HEK293 (cell line): ENCODE data around the gene NDUFB10.

Experiments
- CTCF ChIA-PET: fragments of 350-600 bp; formaldehyde crosslinking; extraction: SDS; loops from one replicate; lab custom pipeline; 2021; ENCODE audit warnings: antibody characterized with exemption; lab: Yijun Ruan, JAX
- POLR2A ChIA-PET: fragments of 300-600 bp; formaldehyde crosslinking; extraction: SDS; loops from one replicate; lab custom pipeline; 2020; ENCODE audit warnings: antibody characterized with exemption, inconsistent platforms; lab: Yijun Ruan, JAX
- H3K27ac ChIP-seq: fragments of 200-500 bp; sonication (Bioruptor generic); 2 replicates; pipeline ENCODE4 v1.5.1; 2014; ENCODE audit warnings: low read depth, low read length, control low read depth, inconsistent platforms; ENCODE audit errors: extremely low read depth
- H3K36me3 ChIP-seq, 2 experiments: fragments of 200-500 bp in 1 of 2; sonication (Bioruptor generic) in 1 of 2; 1 replicate in 1 of 2; 2 replicates in 1 of 2; pipeline ENCODE4 v1.5.1; 2014 to 2017; ENCODE audit warnings: inconsistent platforms in 2 of 2, low read length in 2 of 2; ENCODE audit not compliant: control insufficient read depth in 2 of 2, insufficient read depth in 1 of 2
- H3K4me1 ChIP-seq: fragments of 200-500 bp; sonication (Bioruptor generic); 2 replicates; pipeline ENCODE4 v1.5.1; 2014; ENCODE audit warnings: mild to moderate bottlenecking, low read length, inconsistent platforms; ENCODE audit not compliant: control insufficient read depth, insufficient read depth
- H3K4me3 ChIP-seq: 2 replicates; pipeline ENCODE4 v1.5.1; 2011; ENCODE audit warnings: low read depth, mild to moderate bottlenecking, control low read depth, low read length, moderate library complexity
- H3K9me3 ChIP-seq: fragments of 200-500 bp; sonication (Bioruptor generic); 2 replicates; pipeline ENCODE4 v1.5.1; 2014; ENCODE audit warnings: low read depth, low read length, inconsistent platforms; ENCODE audit not compliant: control insufficient read depth, insufficient read depth
- BCL11A ChIP-seq: fragments of 450-650 bp; formaldehyde crosslinking; IDR thresholded peaks from 2 replicates; pipeline ENCODE4 v1.5.1; 2016; ENCODE audit warnings: low read depth, missing biosample characterization, missing genetic modification characterization
- BCL11B ChIP-seq: fragments of 450-650 bp; formaldehyde crosslinking; IDR thresholded peaks from 2 replicates; pipeline ENCODE4 v1.5.1; 2016; ENCODE audit warnings: low read depth, missing biosample characterization, missing genetic modification characterization
- BCL6B ChIP-seq: fragments of 450-650 bp; formaldehyde crosslinking; IDR thresholded peaks from 2 replicates; pipeline ENCODE4 v1.5.1; 2017; ENCODE audit warnings: missing biosample characterization, missing genetic modification characterization
- GLI2 ChIP-seq: fragments of 450-650 bp; formaldehyde crosslinking; IDR thresholded peaks from 2 replicates; pipeline ENCODE4; 2017; ENCODE audit warnings: missing biosample characterization, missing genetic modification characterization, low read depth, borderline replicate concordance
- IKZF3 ChIP-seq: fragments of 450-650 bp; IDR thresholded peaks from 2 replicates; pipeline ENCODE4 v1.5.0; 2018; ENCODE audit warnings: missing biosample characterization, mild to moderate bottlenecking, missing genetic modification characterization, moderate library complexity
- SALL2 ChIP-seq: fragments of 450-650 bp; formaldehyde crosslinking; IDR thresholded peaks from 2 replicates; pipeline ENCODE4 v1.5.0; 2017; ENCODE audit warnings: missing biosample characterization, mild to moderate bottlenecking, missing genetic modification characterization, borderline replicate concordance
- TRIM28 ChIP-seq: IDR thresholded peaks from 2 replicates; pipeline ENCODE4 v1.6.1; 2011; ENCODE audit warnings: low read length, control low read depth, borderline replicate concordance
- ZBTB21 ChIP-seq: fragments of 450-650 bp; formaldehyde crosslinking; IDR thresholded peaks from 2 replicates; pipeline ENCODE4 v1.5.1; 2017; ENCODE audit warnings: missing biosample characterization, missing genetic modification characterization
- ZBTB6 ChIP-seq: fragments of 450-650 bp; formaldehyde crosslinking; IDR thresholded peaks from 2 replicates; pipeline ENCODE4 v1.5.1; 2017; ENCODE audit warnings: missing biosample characterization, missing genetic modification characterization
- ZFP69B ChIP-seq: fragments of 450-650 bp; formaldehyde crosslinking; IDR thresholded peaks from 2 replicates; pipeline ENCODE4 v1.5.1; 2016; ENCODE audit warnings: missing biosample characterization, missing genetic modification characterization
- ZNF140 ChIP-seq: fragments of 450-650 bp; formaldehyde crosslinking; IDR thresholded peaks from 2 replicates; pipeline ENCODE4 v1.5.1; 2016; ENCODE audit warnings: missing biosample characterization, missing genetic modification characterization
- ZNF155 ChIP-seq: fragments of 450-650 bp; formaldehyde crosslinking; IDR thresholded peaks from 2 replicates; pipeline ENCODE4 v1.5.1; 2016; ENCODE audit warnings: missing biosample characterization, missing genetic modification characterization
- ZNF341 ChIP-seq: fragments of 450-650 bp; formaldehyde crosslinking; IDR thresholded peaks from 2 replicates; pipeline ENCODE4; 2016; ENCODE audit warnings: low read depth, missing biosample characterization, missing genetic modification characterization
- ZNF37A ChIP-seq: fragments of 450-650 bp; IDR thresholded peaks from 2 replicates; pipeline ENCODE4 v1.5.1; 2018; ENCODE audit warnings: missing biosample characterization, missing genetic modification characterization
- ZNF423 ChIP-seq: fragments of 450-650 bp; formaldehyde crosslinking; IDR thresholded peaks from 2 replicates; pipeline ENCODE4 v1.5.1; 2016; ENCODE audit warnings: missing biosample characterization, missing genetic modification characterization
- ZNF473 ChIP-seq: fragments of 450-650 bp; formaldehyde crosslinking; IDR thresholded peaks from 2 replicates; pipeline ENCODE4 v1.5.1; 2017; ENCODE audit warnings: missing biosample characterization, missing genetic modification characterization
- ZNF529 ChIP-seq: fragments of 450-650 bp; formaldehyde crosslinking; IDR thresholded peaks from 2 replicates; pipeline ENCODE4 v1.5.1; 2017; ENCODE audit warnings: missing genetic modification characterization, missing biosample characterization; ENCODE audit not compliant: insufficient replicate concordance
- ZNF610 ChIP-seq: fragments of 450-650 bp; formaldehyde crosslinking; IDR thresholded peaks from 2 replicates; pipeline ENCODE4 v1.5.1; 2016; ENCODE audit warnings: missing biosample characterization, missing genetic modification characterization, borderline replicate concordance
- ZNF664 ChIP-seq: fragments of 450-650 bp; formaldehyde crosslinking; IDR thresholded peaks from 2 replicates; pipeline ENCODE4 v1.5.1; 2016; ENCODE audit warnings: missing biosample characterization, missing genetic modification characterization
- ZNF692 ChIP-seq: fragments of 450-650 bp; formaldehyde crosslinking; IDR thresholded peaks from 2 replicates; pipeline ENCODE4 v1.5.1; 2016; ENCODE audit warnings: missing biosample characterization, missing genetic modification characterization
- ZNF704 ChIP-seq: fragments of 450-650 bp; formaldehyde crosslinking; IDR thresholded peaks from 2 replicates; pipeline ENCODE4 v1.5.1; 2016; ENCODE audit warnings: missing biosample characterization, missing genetic modification characterization
- ZNF768 ChIP-seq: fragments of 450-650 bp; formaldehyde crosslinking; IDR thresholded peaks from 2 replicates; pipeline ENCODE4 v1.5.1; 2018; ENCODE audit warnings: missing biosample characterization, mild to moderate bottlenecking, missing genetic modification characterization
- ZSCAN16 ChIP-seq: fragments of 450-650 bp; formaldehyde crosslinking; IDR thresholded peaks from 2 replicates; pipeline ENCODE4 v1.5.1; 2016; ENCODE audit warnings: missing biosample characterization, missing genetic modification characterization

NDUFB10 gene

GRCh38 chr16:1982991-1983543, 23.7 kb downstream of the NDUFB10 start:
- CTCF ChIA-PET: interaction anchor here (0.5 to 1.4 kb wide), 6 partner anchors 8 to 605 kb away, joined by 3 to 5 read pairs (median 3); partner anchors contain the start of gene FAHD1
- H3K4me1 ChIP-seq: peaks cover 7% of the 10 kb centered on the region; the same call in 1 of the 2 replicates
- peak overlapping the region; percentile 83; the same call in 1 of the 2 replicates for H3K27ac ChIP-seq
- H3K36me3 ChIP-seq: peaks cover 0 to 39% of the 10 kb centered on the region in 2 experiments; a peak in 1 of 3 replicates
- H3K4me3 ChIP-seq: peak overlapping the region; percentile 53
- POLR2A ChIA-PET: interaction anchor here (0.6 to 10.1 kb wide), 5 partner anchors 11 to 172 kb away, joined by 5 to 76 read pairs (median 8); partner anchors contain the start of genes RPS2, TBL3 and TRAF7
- H3K9me3 ChIP-seq: no peaks in the 10 kb centered on the region
- TF ChIP-seq SALL2 (tag by site-specific recombination) (no peak), ZBTB6 (tag by site-specific recombination) (peak; percentile 98), IKZF3 (tag by site-specific recombination) (peak; percentile 90; the same call in 1 of the 2 replicates), ZNF692 (tag by site-specific recombination) (peak; percentile 8; the same call in 1 of the 2 replicates), ZNF610 (tag by site-specific recombination) (peak; percentile 88; the same call in 1 of the 2 replicates), ZNF704 (no peak), ZNF529 (tag by site-specific recombination) (no peak), ZFP69B (tag by site-specific recombination) (peak; percentile 62; the same call in 1 of the 2 replicates), ZBTB21 (tag by site-specific recombination) (no peak), ZNF473 (tag by site-specific recombination) (no peak), BCL11A (tag by site-specific recombination) (no peak), GLI2 (tag by site-specific recombination) (no peak), TRIM28 (peak; percentile 79; the same call in 1 of the 2 replicates), ZNF423 (no peak), ZNF768 (tag by site-specific recombination) (peak; percentile 85; the same call in 1 of the 2 replicates), ZNF155 (tag by site-specific recombination) (no peak), ZNF37A (tag by site-specific recombination) (no peak), ZNF341 (peak; percentile 53; the same call in 1 of the 2 replicates), ZNF664 (no peak; the same call in 1 of the 2 replicates)

- peaks cover 7% of the 10 kb centered on the region; the same call in 1 of the 2 replicates for H3K4me1 ChIP-seq
- POLR2A ChIA-PET: interaction anchor here (1.0 to 6.3 kb wide), 4 partner anchors 12 to 172 kb away, joined by 6 to 46 read pairs (median 10); partner anchors contain the start of genes RPS2, TBL3 and TRAF7
- H3K27ac ChIP-seq: peak within 1 kb of the TSS; percentile 83
- peaks cover 0 to 32% of the 10 kb centered on the region in 2 experiments; a peak in 1 of 3 replicates for H3K36me3 ChIP-seq
- no peaks in the 10 kb centered on the region for H3K9me3 ChIP-seq
- H3K4me3 ChIP-seq: peak within 1 kb of the TSS; percentile 73
- CTCF ChIA-PET: interaction anchor here (0.5 to 4.5 kb wide), 3 partner anchors 14 to 1236 kb away, joined by 3 to 28 read pairs (median 3); no protein-coding TSS in a partner anchor
- no peak for TF ChIP-seq BCL6B
- no peak for TF ChIP-seq ZSCAN16 (tag by site-specific recombination)
- TF ChIP-seq ZNF140 (tag by site-specific recombination): no peak
- peak; percentile 53; the same call in 1 of the 2 replicates for TF ChIP-seq ZNF692 (tag by site-specific recombination)
- peak; percentile 22; the same call in 1 of the 2 replicates for TF ChIP-seq BCL11B (tag by site-specific recombination)
Measured at GRCh38 chr16:1983544-1984346, 24.4 kb downstream of the NDUFB10 start, which contains the start of gene GFER. TSS of gene GFER (plus strand) at chr16:1984193. CDS start at chr16:1984219, 26 bp downstream.
